ENCODE results near the gene RPL10A.

RPL10A gene

GRCh38 chr6:35471836-35472345 lies 3.7 kb downstream of the RPL10A start:
- no peak for DNase-seq (ENCODE audit: extremely low read depth, low read depth)
- TF ChIP-seq CTCF (IDR thresholded peaks at IDR 0.05; ENCODE audit: low read depth, low read length), result no peak

- no peak for DNase-seq (ENCODE audit: extremely low read depth, low read depth)
Observed at GRCh38 chr6:35473075-35473849, 5.1 kb downstream of the RPL10A start.

GRCh38 chr6:35473850-35474130 lies 5.6 kb downstream of the RPL10A start:
- TF ChIP-seq CTCF (IDR thresholded peaks at IDR 0.05; ENCODE audit: low read depth, low read length), result no peak
- DNase-seq (ENCODE audit: extremely low read depth, low read depth), result no peak

More at GRCh38 chr6:35473075-35473849, 5.1 kb downstream of the RPL10A start:
- TF ChIP-seq CTCF (IDR thresholded peaks at IDR 0.05; ENCODE audit: low read depth, low read length), result no peak

- no peak for DNase-seq (ENCODE audit: extremely low read depth, low read depth)
- TF ChIP-seq CTCF (IDR thresholded peaks at IDR 0.05; ENCODE audit: low read depth, low read length), result no peak
Observed at GRCh38 chr6:35474131-35474941, 6.1 kb downstream of the RPL10A start.

- TF ChIP-seq CTCF (IDR thresholded peaks at IDR 0.05; ENCODE audit: low read depth, low read length), result no peak
- DNase-seq (ENCODE audit: extremely low read depth, low read depth), result no peak
Observed at GRCh38 chr6:35474942-35475570, 6.9 kb downstream of the RPL10A start.

- no peak for DNase-seq (ENCODE audit: extremely low read depth, low read depth)
- no peak for TF ChIP-seq CTCF (IDR thresholded peaks at IDR 0.05; ENCODE audit: low read depth, low read length)
Observed at GRCh38 chr6:35475573-35475972, 7.4 kb downstream of the RPL10A start.

- no peak for DNase-seq (ENCODE audit: extremely low read depth, low read depth)
- TF ChIP-seq CTCF (IDR thresholded peaks at IDR 0.05; ENCODE audit: low read depth, low read length), result no peak
Observed at GRCh38 chr6:35476004-35476403, 7.8 kb downstream of the RPL10A start.
